Left renal pelvis (tissue), 4 donors: Measurements from ENCODE around the gene NKD1. TPM values are rescaled to one million over a fixed set of nuclear protein-coding genes. Genes with fewer than 3 reads are reported as not detected.

Experiments
- DNase-seq, 4 donors: peaks; one replicate each; pipeline ENCODE4 v3.0.0-alpha.2; 2013; ENCODE audit warnings: low read depth in 4 of 4, low spot score in 3 of 4
- polyA plus RNA-seq, 4 donors: library from polyadenylated mRNA; unstranded; fragments of 120-200 nt; gene quantifications; one replicate each; pipeline ENCODE4 v1.2.1, GENCODE V29; 2013; ENCODE audit not compliant: insufficient read length in 4 of 4

Gene NKD1
- polyA plus RNA-seq, 4 donors = 8.3 to 13.3 (median 11.9) TPM

DNA sequence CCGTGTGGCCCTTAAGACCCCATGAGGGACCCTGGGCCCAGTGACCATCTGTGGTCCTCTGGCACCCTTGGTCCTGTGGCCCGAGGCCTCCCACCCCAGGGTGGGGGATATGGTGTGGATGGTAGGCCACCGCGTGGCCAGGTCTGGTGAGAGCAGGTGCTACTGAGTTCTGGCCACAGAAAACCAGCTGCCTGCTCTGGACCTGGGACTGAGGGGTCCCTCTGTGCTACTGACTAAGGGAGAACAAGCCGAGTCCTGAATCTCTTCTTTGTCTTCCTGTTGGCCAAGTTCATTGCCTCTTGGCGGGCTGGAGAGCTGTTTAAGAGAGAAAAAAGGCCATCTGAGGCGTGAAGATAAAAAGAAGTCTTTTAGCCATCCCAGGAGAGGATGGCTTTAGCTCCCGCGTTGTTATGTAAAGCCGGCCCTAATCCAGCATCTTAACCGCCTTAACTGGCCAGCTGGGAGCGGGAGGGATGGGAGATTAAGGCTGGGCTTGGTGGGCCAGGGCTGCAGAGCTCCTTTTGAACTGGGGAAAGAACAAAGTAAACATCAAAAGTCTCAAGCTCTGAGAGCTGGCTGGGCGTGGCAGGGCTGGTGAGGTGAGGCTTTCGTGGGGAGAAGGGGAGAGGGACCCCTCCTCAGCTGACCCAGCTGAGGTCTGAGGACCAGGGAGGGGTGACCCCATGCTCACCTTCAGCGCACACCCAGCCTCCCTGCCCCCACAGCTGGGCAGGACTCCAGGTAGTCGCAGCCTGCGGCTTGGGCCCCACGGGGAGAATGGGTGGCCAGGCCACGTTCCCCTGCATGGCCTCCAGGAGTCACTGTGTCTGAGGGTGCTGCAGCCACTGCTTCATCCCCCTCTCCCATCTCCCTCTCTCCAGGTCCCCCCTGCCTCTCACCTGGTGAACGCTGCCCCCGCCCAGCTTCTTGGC is 62.4 kb downstream of the NKD1 start:
- no peak for DNase-seq

DNA sequence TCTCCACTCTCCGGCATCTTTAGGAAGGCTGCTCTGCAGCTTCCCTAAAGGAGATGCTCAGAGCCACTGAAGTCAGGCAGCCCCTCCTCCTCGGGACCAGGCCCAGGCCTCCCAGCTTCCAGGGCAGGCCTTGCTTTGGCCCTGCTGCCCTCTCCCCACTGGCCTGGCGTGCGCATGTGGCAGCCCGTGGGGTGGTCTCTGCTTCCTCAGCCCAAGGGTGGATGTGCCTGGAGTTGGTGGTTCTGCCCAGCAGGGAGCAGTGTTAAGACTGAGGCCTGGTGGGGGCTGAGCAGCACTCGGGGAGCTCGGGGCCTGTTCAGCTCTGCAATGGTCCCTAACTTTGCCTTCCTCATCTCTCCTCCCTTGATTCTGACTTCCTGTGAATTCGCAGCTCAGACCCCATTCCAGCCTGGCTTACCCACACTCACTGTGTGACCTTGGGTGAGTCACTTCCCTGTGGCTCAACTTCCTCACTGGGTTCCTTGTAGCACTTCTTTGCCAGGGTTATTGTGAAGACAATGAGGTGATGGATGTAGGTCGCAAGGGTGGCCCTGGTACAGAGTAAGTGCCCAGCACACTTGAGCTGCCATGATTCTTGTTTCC is 63.2 kb downstream of the NKD1 start:
- no peak for DNase-seq

DNA sequence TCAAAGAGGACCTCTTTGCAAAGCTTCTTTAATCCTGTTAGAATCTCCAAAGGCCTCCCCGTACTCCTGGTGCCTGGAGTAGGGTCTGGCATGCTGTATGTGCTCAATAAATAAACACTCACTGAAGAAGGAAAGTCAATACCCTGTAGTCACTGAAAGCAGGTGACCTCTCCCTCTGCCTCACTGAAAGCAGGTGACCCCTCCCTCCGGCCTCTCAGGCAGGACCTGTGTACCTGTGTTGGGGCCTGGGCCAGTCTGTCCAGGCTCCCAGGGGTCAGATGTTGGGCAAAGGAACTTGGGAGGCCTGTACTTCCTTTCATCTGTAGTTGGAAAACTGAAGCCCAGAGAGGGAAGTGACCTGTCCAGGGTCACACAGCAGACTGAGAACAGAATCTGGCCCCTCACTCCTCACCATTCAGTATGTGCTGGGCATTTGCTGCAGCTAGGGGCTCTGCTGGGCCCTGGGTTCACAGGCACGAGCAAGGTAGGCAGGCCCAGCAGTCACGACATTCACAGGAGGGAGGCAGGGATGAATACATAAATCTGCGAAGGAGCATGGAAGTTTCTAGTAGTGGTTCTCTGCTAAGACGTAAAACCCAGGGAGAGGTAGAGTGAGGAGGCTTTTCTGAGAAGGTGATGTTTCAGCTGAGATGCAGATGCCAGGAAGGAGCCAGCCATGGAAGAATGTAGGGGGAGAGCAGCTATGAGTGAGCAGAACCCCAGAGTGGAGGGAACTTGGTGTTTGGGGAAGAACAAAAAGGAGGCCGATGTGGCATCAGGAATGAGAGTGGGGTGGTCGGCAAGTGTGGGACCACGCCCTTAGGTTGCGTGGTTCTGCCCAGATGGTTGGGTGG is 64.0 kb downstream of the NKD1 start:
- DNase-seq = no peak

DNA sequence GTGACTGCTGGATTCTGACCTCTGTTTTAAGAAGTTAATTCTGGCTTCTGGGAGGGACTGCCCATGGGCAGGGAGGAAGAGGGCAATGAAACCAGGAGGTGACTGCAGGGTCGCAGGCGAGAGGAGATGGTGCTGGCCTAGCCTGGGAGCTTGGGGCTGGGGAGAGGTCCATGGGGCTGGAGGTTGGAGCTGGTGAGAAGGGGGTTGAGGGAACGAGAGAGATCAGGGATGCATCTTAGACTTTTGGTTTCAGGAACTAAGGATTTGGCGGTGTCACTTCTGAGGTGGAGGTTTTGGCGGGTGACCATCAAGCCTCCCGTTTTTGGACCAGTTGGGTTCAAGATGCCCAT is 64.6 kb downstream of the NKD1 start:
- no peak for DNase-seq

DNA sequence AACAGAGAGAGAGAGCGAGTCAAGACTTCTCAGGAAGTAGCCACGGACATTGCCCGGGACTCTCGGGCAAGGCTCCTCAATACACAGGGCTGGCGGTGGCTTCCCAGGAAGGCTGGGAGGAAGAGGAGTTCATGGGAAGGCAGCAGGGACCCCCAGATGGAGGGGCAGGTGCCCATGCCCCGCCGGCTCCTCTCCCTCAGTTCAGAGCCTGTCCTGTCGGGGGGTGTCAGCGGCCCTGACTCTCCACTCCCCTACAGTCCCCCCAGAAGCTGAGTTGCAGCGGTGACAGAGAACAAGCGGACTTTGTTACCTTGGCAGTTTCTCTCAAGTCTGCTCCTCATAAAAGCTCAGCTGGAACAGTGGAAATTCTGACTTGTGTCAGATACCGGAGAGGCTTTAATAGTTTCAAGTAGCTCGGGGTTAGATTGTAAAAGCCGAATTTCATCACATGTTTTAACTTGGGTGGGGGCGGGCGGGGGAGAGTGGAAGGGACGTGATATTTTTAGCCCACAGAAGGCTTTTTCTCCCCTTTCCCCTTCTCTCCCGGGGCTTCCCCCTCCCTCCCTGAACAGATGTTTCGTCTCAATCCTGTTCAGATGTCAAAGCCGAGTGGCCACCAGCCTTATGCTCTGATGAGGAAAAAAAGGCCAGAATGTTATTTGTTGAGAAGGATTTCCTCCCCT is 65.2 kb downstream of the NKD1 start:
- peak in 3 of 4 donors; percentile 52 to 56 (median 56) for DNase-seq

DNA sequence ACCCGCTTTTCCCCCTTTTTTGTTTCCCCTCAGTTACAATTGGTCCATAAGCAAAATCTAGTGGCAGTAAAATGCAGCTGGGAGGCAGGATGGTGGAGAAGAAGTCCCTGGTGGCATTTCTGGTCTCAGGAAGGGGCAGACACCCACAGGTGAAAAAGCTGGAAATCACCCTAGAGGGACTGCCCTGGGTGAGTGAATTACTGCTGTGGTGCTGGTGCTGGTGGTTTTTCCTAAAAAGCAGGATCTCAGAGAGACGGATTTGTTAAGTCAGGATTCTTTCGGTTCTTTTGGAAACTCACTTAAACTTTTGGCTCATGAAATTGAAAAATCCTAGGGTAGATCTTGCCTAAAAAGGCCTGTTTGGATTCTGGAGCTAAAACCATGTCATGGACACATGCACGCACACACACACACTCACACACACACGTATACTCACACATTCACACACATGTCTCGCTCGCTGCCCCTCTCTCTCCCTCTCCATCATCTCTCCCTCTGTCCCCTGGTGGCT is 65.8 kb downstream of the NKD1 start:
- no peak for DNase-seq

DNA sequence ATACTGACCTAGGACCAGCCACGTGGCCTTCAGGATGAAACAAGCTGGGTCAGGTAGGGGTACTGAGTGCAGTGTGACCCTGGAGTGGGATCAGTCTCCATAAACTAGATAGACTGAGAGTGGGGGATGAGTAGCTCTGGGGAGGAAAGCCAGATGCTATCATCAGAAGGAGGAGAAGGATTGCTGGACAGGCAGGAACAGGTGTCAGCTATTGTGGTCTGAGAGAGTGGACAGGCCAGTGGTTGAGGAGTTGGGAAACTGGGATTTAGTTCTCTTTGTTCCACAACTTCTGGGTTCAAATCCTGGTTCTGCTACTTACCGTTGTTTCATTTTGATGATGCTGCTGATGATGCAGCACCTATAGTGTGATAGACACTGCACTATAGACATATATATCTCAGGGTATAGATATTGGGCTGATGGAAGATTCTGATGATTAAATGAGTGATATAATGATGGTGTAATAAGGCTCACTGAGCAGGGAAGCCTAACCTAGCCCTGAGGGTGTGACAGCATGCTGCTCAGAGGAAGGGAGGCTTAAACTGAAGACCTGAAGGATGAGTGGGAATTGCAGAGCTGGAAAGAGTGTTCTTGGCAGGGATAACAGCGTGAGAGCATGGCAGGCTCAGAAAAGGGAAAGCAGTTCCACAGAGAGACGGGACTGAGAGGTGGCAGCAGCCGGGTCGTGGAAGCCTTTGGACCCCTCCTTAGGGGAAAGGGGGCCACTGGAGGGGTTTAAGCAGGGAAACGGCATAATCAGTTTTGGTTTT is 66.9 kb downstream of the NKD1 start:
- no peak for DNase-seq

DNA sequence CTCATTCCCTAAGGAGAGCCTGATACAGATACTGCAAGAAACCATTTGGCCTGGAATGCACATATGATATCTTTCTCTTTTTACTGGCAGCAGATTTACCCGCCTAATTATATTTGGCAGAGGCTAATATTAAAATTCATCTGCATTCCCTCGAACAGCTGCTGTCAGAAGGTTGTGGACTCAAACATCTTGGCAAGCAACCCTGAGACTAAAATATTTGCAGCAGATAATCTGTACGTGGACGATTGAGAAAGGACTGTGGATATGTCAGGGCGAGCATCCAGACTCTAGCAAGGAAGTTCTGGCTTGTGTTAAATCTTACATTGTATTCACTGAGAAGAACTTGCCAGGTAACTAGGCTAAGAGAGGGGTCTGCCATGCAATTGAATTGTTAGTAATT is 67.7 kb downstream of the NKD1 start:
- no peak for DNase-seq

DNA sequence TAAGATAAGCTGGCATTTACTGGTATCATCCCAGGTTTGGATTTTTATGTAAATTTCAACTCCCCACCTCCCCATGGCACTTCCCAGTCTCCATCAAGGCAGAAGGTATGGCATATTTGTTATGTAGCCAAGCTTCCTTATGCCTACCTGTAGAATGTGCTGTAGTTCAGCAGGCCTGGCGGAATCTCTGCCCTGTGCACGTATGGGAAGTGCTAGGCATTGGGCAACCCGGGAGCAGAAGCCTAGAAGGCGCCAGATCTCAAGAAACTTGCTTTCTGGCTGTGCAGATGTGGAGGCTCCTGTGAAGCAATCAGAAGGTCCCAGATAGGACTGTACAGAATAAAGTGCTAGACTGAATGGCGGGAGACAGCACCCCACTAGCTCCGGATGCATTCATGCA is 68.2 kb downstream of the NKD1 start:
- no peak for DNase-seq

DNA sequence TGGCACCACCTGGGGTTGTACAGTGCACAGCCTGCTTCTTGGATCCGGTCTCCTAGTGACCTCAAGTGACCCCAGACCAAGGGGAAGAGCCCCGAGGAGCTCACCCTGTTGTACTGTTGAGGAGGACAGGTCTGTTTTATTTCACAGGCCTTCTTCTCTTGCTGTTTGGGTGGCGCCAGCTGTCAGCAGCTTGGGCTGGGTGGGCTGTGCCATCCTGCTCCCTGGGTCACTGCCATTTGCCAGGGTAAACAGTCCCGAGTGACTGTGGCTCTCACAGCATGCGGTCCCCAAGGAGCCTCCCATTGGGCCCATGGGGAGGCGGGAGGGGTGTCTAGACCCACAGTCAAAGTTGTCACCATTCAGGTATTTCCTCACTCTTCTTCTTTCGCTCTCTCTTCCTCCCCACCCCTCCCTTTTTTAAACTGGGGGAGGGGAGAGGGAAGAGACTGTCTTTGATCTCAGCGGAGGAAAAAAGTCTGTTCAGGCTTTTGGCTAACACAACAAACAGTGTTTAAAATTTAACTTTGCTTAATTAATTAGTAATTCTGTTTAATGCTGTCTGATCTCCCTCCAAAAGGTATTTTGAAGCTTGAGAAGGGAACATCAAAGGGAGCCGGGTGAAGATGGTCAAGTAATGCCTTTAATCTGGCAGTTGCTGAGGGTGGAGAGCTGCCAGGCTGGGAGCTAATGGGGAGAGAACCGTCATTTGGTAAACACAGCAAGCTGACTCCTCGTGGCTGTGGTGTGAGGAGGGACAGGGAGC is 68.9 kb downstream of the NKD1 start:
- peak in 2 of 4 donors; percentile 28 to 34 for DNase-seq

DNA sequence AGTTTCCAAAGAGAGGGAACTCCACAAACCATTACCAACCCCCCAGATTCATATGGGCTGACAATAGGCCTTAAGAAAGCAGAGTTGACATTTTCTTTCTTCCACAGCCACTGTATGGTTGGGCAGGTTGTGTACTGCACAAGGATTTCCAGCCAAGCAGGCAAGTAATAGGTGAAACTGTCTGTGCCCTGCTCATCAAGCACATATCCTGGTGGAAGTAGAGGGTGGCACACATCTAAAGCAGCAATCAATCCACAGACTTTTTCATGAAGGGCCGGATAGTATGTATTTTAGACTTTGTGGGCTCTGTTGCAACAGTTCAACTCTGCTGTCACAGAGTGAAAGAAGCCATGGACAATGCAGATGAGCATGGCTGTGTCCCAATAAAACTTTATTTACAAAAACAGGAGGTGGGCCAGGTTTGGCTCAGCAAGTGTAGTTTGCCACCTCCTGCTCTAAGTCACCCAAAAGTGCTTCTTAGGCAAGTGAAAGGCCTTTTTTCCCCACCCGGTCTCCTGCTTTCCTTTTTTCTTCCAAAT is 69.5 kb downstream of the NKD1 start:
- DNase-seq = no peak

DNA sequence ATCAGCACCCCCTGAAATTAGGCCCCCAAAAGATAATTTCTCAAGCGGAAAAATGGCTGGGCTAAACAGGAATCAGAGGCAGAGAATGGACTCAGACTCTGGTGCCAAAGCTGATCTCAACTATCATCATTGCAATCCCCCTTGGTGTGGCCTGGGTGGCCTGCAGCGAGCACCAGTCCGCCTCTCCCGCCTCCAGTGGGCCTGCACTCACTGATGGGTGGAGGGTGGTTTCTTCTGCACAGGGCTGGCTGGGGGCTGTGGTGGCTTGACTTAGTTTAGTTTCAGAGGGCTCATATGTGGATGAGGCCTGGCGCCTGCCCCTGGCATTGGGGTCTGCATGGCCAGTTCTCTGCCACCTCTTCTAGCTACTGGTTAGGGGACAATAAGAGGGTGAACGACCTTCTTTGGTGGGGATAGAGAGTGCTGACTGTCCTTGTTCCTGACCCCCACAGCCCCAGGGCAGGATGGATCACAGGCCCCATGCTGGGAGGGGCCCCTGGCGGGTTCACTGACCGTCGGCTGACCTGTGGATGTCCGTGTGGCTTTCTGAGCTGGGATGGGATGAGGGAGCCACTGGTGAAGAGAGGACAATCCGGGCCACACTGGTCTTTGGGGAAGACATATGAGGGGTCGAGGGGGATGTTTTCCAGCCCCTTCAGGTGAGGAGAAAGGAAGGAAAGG is 70.2 kb downstream of the NKD1 start:
- no peak for DNase-seq

DNA sequence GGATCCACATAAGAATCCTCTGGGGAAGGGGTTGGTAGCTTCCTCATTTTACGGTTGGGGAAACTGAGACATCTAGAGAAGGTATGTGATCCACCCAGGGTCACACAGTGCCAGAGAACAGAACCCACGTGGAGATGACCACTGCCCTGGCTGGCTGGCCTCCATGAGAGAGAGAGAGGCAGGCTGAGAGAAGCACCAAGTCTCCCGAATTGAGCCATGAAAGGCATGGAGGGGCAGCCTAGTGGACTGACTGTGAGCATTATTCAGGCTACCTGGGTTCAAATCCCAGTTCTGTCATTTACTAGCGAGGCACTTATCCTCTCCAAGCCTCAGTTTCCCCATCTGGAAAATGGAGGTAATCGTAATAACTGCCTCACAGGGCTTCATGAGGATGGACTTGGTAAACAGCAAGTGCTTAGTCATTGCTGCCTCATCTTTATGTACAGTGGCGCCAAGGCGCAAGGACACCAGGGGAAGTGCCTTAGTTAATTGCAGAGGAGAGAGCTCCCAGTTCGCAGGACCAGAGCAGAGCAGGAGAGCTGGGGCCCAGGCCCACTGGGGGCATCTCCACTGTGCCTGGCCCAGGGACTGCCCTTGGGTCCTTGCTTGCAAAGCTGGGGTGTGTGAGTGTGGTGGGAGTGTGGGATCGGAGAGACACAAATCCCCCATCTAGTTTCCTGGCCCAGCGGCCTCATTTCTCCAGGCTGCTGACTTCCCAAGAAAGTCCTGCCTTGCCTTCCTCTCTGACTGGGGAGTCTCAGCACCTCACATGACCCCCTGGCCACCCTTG is 71.7 kb downstream of the NKD1 start:
- DNase-seq = no peak

DNA sequence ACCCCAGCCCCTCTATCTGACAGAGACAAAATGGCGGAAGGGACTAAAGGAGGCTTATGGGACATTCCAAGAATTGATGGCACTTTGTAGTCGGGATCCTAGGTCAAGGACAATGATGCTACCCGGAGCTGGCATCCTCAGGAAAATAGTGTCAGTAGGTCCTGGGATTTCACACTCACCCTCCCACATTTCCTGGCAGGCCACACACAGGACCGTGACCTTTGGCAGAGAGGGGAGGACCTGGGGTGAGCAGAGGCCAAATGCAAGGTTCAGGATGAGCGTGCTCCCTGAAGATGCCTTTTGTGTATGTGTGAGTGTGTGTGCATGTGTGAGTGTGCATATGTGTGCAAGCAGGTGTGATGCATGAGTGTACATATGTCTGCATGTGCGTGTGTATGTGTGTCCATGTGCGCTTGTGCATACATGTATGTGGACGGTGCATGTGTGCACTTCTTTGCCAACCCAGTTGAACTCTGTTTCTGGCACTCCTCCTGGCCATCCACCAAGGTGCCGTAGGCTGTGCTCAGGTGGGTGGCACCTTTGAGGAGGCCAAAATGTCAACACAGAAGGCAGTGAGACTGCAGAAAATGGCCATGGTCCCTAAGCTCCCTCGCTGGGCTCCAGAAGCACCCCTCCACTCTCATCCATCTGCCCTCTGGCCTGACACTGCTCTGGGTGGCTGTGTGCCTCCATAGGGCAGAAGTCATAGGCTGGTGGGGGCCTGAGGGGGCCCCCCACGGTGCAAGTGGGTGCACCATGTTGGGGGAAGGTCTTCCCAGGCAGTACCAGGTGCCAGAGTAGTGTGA is 72.7 kb downstream of the NKD1 start:
- no peak for DNase-seq

DNA sequence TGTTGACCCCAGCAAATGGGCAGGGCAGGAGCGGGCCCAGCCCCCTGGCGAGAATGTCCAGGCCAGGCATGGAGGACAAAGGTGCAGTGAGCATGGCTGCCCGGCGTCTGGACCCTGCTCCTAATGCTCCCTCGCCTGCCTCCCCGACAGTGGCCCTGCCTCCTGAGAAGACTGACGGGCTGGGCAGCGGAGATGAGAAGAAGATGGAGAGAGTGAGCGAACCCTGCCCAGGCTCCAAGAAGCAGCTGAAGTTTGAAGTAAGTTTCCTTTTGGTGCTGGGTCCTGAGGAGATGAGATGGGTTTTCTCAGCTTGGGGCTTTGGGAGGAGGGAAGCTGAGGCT is 73.2 kb downstream of the NKD1 start:
- DNase-seq = no peak

DNA sequence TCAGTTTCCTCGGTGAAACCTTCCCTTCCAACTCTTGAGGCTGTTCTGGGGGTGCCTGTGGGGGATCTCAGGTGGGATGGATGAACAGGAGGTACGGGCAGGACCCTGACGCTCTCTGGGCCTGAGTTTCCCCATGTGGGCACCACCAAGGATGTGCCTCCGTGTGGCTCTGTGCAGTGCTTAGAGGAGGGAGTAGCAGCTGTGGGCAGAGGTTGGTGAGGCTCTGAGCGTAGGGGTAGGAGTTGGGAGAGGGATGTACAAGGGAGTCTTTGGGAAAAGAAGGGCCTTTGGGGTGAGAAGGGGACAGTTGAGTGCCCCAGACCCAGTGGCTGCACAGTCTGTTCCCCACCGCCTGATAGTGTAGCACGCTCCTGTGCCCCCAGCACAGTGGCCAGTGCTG is 73.8 kb downstream of the NKD1 start:
- DNase-seq = no peak
